Germinal center (tissue), 1 donor: Measurements from ENCODE around the gene KLK8.

ENCODE experiments used
- DNase-seq: peaks from one replicate; pipeline ENCODE4 v3.0.0; 2012; ENCODE audit warnings: mixed read lengths, low spot score

The KLK8 gene, protein sequence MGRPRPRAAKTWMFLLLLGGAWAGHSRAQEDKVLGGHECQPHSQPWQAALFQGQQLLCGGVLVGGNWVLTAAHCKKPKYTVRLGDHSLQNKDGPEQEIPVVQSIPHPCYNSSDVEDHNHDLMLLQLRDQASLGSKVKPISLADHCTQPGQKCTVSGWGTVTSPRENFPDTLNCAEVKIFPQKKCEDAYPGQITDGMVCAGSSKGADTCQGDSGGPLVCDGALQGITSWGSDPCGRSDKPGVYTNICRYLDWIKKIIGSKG

DNA sequence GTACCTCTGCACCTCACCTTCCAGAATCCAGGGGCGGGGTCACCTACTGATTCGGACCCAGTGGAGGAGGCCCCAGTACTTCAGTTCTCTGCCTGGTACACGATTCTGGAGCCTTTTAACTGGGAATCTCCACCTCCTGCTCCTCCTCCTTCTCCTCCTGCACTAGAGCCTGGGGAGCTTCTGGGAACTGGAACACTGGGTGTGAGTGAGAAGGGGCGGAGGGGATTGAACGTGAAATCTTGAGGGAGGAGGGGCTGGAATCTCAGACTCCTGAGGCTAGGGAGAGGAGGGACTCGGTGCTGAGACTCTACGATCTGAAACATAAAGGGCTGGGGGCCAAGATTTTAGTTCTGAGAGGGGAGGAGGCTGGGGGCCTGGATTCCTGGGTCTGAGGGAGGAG, at the start of gene KLK8:
KLK8 (minus strand) TSS at position 90 of the 400 bp plus-strand sequence. CDS start 437 bp downstream, outside the sequence.
- DNase-seq, result no peak

DNA sequence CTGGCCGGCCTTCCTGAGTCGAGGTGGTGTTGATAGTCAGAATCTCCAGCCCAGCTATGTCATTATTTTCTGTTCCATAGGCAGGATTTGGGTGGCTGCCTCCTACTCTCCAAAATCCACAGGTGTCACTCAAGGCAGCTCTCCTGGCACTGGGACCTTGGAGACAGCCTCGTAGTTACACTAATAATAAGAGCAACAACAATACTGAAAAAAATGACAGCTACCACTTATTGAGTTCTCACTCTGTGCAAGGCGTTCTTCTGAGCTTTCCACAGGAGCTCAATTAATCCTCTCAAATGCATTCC, 45.6 kb upstream of the KLK8 start:
- no peak for DNase-seq

DNA sequence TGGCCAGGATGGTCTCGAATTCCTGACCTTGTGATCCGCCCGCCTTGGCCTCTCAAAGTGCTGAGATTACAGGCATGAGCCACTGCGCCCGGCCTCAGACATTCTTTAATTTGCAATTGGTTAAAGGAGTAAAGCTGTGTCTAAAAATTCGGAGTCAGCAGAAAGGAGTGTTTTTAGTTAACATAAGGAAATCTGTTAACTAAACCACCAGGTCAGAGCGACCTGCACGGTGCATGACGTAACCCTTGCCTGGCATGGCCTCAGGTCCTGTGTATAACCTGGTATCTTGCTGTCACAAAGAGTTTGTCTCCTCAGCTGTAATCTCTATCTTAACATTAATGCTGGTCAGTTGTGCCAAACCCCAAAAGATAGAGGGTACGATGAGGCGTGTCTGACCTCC, 42.9 kb upstream of the KLK8 start:
- DNase-seq, result no peak

DNA sequence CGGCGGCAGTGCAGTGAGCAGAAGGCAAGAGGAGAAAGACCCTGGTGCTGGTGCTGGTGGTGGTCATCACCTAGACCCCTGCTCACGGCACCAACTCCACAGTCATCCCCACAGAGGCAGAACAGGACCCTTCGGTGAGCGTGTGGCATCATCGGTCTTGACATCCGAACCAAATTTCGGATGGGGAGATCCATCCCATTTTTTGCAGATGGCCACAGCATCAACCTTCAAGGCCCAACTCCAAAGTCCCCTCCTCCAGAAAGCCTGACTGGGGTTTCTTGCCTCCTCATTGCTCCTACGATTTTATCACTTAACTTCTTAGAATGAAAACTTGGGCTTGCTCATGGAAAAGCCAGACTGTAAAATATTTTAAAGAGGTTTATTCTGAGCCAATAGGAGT, 42.1 kb upstream of the KLK8 start:
- DNase-seq, result no peak

DNA sequence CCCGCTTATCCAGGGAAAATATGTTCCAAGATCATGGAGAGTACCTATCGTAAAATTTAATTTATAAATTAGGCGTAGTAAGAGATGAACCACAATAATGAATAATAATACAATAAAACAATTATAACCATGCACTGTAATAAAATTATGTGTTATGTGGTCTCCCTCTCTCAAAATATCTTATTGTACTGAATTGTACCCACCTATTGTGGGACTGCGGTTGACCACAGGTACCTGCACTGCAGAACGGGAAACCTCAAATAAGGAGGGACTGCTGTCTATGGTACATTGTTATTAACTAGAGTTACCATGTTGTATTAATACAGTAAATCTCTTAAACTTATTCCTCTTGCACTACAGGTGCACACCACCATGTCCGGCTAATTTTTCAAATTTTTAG, 38.7 kb upstream of the KLK8 start:
- DNase-seq, result no peak

DNA sequence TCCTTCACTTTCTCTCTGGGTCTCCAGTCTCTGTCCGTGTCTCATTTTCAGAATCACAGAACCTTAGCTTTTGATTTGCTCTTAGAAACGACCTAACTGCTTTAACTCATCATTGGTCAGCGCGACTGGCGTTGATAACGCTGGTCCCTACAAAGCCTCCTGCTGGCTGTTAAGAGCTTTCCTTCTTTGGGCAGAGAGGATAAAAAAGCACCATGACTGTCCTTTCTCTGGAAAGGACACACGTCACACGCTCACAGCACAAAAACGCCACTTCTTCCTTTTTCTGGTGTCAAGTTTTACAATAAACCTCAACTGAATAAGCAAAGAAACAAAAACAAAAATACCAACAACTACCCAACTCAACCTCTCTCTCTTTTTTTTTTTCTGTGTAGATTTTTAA, 35.1 kb upstream of the KLK8 start:
- no peak for DNase-seq

DNA sequence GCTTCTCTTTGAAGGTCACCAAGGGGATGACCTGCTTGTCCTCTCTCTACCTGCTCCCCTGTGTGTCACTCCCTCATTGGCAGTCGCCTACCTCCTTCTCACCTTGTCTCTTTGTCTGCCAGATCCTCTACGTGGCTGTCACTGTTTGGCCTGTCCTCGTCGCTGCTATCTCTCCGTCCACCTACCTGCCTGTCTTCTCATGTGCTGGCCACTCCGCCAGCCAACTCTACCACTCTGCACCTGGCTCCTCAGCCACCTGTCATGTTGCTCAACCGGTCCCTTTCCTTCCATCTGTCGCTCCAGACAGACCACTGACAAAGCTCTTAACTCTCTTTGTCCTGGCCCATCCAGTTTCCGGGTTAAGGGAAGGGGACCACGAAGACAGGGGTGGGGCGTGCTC, 33.3 kb upstream of the KLK8 start, which contains the start of gene KLK12:
KLK12 (minus strand) TSS at position 299 of the 400 bp plus-strand sequence. CDS start 381 bp downstream, outside the sequence.
- DNase-seq, result no peak

DNA sequence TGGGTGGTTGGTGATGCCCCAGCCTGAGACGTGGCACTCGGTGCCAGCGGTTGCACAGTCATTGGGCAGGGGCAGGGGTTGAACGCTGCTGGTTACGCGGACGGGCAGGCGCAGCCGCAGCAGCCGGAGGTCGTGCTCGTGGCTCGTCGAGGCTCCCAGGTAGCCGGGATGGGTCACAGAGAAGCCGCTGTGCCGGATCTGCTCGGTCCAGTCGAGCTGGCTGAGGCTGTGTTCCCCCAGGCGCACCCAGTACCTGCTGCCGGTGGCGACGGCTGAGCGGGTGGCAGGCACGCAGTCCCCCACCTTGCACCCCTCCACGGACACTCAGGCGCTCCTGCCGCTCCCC, 30.4 kb upstream of the KLK8 start:
- no peak for DNase-seq

DNA sequence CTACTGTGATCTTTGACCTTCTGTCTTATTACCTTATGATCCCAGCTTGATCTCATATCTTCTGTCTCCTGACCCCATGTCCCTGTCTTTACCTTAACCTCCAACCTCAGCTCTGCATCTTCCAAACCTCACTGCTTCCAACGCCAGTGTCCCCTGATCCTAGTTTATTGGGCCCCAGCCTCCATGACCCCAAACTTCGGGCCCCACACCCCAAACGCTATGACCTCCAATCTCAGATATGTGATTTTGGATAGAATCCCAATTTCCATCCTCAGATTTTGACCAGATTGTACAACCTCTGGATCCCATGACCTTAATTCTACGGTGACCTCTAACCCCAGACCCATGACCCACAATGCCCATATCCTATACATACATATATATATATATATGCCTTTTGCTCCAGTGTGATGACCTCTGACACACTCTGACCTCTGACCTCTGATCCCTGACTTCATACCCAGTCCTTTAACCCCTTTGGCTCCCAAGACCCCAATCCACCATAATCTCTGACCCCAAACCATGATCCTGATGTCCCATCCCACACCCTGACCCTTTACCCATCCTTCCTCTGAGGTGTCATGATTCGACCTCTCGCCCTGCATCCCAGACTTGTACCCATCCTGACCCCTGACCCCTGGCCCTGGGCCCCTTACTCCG, 29.9 kb upstream of the KLK8 start:
- DNase-seq, result no peak

DNA sequence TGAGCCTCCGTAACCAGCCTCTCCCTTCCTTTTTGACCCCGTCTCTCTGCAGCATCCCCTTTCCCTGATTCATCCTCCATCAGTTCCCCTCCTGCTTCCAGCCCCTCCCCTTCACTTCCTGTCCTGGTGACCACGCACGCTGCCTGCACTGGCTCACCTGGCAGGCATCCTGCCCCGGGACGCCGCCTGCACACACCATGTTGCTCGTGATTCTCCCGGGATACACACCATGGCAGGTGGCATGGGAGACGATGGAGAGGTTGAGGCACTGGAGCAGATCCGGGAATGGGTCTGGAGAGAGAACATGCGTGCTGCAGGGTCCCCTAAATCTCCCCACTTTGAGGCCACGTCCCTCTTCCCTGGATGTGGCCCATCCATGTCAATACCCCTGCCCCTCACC, 29.2 kb upstream of the KLK8 start:
- DNase-seq, result no peak

DNA sequence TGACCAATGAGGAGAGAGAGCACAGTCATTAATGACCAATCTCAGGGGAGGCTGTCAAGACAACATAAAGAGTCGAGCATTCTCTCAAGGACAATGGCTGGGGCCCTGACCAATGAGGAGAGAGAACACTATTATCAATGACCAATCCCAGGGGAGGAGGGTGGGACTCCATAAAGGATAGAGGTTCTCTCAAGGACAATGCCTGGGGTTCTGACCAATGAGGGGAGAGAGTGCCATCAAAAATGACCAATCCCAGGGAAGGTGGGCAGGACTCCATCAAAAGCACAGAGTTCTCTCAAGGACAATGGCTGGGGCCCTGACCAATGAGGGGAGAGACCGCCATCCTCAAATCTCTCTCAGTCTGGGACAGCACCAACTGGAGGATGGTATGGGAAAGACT, 28.3 kb upstream of the KLK8 start:
- no peak for DNase-seq

DNA sequence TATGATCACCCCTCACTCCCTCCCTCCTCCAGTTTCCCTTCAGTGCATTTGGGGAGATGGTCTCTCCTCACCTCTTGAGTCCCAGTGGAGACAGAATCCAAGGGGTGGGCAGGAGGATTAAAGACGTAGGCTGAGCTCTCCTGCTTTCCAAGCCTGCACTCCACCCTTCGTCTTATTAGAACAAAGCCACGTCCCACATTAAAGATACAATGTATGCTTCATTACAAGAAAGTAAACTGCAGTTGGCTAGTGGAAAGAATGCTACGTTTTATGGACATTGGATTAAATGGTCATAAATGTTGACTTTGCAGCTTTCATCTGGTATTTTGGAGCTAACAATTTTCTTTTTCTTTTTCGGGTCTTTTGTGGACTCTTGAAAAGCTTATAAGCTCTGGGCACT, 26.5 kb upstream of the KLK8 start:
- no peak for DNase-seq

DNA sequence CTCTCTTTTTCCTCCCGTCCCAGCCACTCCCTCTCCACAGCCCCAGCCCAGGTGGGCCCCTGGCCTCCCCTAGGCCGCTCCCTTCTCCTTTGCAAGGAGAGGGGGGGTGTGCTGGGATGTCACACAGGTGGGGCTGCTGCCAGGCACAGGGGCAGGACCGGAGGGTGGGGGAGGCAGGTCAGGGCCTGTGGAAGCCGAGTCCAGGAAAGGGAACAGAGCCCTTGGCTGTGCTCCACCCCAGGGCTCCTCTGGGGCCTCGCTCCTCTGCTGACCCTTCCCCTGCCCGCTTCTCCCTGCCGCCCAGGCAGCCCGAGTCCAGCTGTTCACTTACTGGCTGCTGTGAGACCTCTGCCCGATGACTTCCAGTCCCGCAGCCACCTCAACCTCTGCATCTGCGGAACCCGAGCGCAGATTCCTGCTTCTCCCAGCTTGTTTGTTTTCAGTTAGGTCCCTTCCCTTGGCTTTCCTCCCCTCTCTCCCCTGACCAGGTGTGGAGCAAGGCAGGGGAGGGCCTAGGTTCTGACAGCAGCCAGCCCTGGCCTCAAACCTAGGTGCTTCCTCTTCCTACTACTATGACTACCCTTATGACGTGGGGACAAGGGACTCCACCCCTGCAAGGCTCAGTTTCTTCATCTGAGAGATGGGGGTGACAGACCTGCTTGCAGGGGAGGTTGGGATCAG, 25.9 kb upstream of the KLK8 start:
- no peak for DNase-seq

DNA sequence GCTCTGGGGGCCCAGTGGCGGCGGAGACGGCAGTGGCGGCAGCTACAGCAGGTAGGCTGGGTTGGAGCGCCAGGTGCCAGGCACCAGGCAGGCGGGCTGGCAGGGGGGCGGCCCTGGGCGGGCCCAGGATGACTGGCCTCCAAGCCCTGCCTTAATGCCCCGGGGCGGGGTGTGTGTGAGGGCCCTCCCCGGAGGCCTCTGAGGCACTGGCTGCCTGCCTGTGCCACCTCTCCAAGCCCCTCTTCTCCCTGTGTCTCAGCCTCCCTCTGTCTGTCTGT, 25.1 kb upstream of the KLK8 start, which contains the start of gene KLK11:
KLK11 (minus strand) TSS at position 63 of the 278 bp plus-strand sequence. CDS start 985 bp downstream, outside the sequence.
- DNase-seq, result no peak

DNA sequence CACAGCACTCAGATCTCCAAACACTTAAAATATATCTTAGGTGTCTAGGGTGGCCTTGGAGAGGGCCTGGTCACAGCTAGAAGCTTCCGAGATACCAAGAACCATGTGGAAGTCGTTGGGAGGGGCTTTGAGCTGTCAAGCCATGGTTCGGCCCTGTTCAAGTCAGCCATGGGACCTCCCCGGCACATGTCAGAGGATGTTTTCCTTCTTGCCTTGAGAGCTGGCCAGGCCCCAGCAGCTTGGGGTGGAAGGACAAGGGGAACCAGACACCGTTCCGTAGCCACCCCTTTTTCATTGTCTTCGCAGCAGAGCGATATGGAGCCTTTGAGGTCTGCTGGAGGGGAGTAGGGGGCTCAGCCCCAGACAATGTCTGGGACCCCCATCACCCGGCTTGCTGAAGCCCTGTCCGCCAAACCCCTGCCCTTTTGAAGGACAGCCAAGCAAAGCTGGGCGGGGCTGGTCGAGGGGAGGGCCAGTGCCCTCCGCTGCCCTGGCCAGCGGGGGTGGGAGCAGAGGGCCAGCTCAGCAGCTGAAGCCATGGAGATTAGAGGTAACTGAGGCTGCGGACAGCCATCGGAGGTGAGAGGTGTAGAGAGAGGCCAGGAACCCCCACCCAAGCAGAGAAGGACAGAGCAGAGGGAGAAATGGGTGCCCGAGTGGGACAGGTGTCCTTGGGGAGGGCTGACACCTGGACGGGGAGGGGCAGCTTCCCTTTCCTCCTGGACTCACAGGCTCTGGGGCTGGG, 24.6 kb upstream of the KLK8 start:
- no peak for DNase-seq

DNA sequence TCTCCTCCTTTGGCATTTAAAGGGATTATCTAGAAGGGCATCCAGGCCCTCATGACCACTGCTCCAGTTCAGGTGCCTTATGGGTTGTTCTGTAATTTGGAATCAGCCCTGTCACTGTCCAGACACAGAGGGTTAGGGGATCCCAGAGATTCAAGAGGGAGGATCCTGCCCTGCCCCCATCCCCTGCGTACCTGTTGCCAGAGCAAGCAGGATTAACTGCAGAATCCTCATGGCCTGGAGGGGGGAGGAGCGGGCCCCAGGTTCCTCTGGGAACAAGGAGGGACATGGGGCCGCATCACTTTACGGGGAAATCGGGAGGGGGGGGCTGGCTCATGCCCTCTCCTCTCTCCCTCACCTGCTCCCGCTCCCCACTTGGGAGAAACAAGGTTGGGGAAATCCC, 24.0 kb upstream of the KLK8 start:
- no peak for DNase-seq

DNA sequence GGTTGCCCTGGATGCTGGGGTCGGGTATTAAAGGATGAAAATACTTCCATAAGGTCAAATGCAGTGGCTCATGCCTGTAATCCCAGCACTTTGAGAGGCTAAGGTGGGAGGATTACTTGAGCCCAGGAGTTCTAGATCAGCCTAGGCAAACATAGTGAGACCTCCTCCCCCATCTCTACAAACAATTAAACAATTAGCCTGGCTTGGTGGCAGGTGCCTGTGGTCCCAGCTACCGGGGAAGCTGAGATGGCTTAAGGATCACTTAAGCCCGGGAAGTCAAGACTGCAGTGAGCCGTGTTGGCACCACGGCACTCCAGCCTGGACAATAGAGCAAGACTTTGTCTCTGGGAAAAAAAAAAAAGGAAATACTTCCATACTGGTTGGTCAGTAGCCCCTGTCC, 23.5 kb upstream of the KLK8 start:
- no peak for DNase-seq

DNA sequence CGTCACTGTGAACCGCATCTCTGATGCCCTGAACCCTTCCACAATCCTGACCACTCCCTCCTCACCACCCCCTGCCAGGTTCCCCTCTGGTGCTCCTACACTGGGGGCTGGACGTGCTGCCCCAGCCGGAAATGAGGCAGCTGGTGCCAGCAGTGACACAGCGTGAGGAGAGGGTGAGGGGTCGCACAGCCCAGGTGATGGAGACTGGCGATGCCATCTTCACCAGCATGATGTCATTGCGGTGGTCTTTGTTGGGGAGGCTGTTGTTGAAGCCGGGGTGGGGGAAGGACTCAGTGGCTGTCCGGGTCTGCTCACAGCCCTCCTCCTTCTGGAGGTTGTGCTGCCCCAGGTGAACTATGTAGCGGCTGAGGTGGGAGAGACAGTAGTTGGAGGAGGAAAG, 22.5 kb upstream of the KLK8 start:
- DNase-seq, result no peak

DNA sequence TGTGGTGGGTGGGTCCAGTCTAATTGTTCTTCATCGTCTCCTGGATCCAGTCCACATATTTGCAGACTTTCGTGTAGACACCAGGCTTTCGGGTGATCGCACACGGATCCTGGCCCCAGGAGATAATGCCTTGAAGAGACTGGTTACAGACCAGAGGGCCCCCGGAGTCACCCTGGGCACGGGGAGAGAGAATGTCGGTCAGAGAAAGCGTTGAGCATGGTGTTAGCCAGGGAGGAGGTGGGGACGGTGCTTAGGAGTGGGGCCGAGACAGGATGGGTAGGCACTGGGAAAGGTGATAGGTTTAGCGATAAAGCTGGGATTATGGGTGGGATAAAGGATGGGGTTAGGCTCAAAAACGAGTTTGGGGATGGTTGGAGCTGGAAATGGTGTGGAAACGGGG, 21.1 kb upstream of the KLK8 start:
- DNase-seq, result no peak

DNA sequence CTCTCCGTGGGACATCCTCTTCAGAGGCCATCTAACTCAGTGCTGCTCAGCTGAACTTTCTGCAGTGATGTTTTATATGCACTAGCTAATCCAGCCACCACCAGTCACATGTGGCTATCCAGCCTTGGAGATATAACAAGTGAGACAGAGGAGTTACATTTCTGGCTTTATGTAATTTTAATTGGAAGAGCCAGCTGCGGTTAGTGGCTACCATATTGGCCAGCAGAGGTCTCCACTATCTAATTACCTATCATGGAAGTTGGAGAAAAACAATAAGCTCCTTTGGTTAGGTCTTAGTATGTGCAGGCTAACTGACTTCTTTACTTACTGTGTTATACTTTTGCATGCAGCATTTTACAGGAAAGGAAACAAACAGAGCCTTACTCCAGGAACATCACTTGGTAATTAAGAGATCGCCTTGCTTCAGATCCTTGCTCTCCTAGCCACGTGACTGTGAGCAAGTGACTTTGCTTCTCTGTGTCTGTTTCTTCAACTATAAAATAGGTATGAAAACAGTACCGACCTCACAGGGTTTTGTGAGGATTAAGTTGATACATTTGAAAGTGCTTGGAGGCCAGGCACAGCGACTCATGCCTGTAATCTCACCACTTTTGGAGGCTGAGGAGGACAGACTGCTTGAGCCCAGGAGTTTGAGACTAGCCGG, 19.7 kb upstream of the KLK8 start:
- DNase-seq, result no peak

DNA sequence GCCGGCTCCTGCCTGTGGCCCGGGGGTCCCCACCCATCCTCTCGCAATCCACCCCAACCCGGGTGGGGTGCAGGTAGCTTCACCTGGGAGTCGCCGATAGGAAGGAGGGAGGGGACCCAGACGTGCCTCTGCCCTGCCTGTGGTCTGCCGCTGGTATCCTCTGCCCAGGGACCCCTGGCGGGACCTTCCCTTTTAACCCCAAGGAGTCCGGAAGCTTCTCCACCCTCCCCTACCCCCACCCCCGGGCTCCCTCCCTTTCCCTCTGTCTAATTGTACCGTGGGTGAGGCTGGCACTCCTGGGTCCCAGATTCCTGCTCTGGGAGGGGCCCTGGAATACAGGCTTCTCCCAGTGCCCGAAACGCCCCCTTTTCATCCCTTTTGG, 18.1 kb upstream of the KLK8 start, which contains the start of gene KLK10:
KLK10 (minus strand) TSS at position 166 of the 382 bp plus-strand sequence. CDS start 579 bp downstream, outside the sequence.
- no peak for DNase-seq

DNA sequence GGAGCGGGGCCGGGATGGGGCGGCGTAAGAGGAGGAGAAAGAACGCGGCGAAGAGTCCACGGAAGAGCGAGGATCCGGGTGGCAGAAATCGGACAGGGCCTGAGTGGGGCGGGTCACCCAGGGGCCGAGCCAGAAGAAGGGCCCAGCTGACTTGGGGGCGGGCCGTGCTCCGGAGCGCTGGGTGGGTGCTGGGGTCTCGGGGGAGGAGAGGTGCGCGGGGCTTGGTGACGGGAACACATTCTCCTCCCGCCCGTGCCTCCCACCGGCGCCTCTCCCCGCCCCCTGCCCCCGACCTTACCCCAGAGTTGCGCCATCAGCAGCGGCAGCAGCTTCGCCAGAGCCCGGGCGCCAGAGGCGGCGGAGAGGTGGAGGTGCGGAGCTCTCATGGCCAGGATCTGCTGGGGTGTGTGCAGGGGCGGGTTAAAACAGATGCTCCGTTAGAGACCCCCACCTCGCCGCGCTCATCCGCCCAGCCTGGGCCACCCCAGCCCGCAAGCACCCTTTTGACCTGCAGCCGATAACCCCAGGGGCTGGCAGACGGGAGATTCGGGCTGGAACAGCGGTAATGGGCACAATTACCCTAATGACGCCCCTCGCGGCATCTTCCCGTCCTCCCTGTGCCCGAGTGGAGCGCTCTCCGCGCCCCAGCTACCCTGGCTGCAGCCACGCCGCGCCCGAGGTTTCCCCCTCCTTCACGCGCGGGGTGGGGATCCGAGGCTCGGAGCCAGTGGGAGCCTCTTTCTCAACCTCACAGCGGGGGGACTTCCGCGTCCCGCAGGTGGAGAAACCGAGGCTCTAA, 17.5 kb upstream of the KLK8 start:
- DNase-seq, result no peak
